SH-SY5Y (cell line): Measurements from ENCODE around the gene OGDHL.

Experiments used
- GATA2 ChIP-seq: IDR thresholded peaks from 2 replicates; pipeline ENCODE4 v1.6.1; 2011; ENCODE audit warnings: mild to moderate bottlenecking, low read depth, low read length
- GATA3 ChIP-seq: IDR thresholded peaks from 2 replicates; pipeline ENCODE4 v1.6.1; 2011; ENCODE audit warnings: low read depth, mild to moderate bottlenecking, low read length, moderate library complexity

DNA sequence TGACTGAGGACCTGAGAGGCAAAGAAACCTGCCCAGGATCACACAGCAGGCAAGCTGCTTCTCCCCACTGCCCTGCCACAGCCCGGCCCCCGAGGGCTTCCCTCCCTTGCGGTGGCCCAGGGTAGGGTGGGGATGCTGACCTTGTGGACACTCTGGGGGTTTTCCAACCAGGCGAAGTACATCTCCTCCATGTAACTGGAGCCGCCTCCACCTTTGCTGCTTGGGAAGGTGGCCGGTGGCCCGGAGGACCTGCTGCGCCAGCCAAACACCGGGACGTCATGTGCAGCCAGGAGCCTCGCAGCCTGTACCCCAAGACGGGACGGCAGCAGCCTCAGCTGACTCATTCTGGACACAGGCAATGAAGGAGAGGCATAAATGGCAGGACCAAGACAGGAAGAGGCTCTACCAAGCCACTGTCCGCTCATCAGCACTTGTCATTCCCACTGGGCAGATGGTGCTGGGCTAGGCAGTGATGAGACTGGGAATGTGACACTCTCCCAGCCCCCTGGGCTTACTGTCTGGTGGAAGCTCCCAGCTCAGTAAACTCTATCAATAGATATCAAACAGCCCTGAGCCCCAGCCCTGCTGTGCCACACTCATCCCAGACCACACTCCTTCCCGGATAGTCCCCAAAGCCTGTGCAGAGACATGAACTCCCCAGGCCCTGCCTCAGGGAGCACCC lies 3.7 kb downstream of the OGDHL start:
- TF ChIP-seq GATA2 (no peak), GATA3 (no peak)
